Pancreas (tissue), 10 donors: ENCODE measurements around the gene TBC1D7. TPM values are rescaled to one million over a fixed set of nuclear protein-coding genes. Genes with fewer than 3 reads are reported as not detected.

Experiments used
- ATAC-seq, 4 donors: fragments of 200-7000 bp; cut with Tn5 transposase; one replicate each; pipeline versions ENCODE4 v1.8.0 to v1.9.1; 2020; ENCODE audit warnings: mild to moderate bottlenecking in 4 of 4, moderate library complexity in 4 of 4
- DNase-seq, 6 donors: peaks; one replicate each; pipeline ENCODE4 v3.0.0-alpha.2; 2020
- FAIRE-seq: peaks from 2 replicates; lab custom pipeline; 2012; peaks lifted over from hg19 to GRCh38; lab: Jason Lieb, UNC
- H3K27ac ChIP-seq, 4 donors: fragments of 200-600 bp; sonication (generic); 1 replicate in 3 of 4; 2 replicates in 1 of 4; pipeline versions ENCODE4 v1.5.0 to v1.8.0; 2020
- H3K27me3 ChIP-seq, 4 donors: fragments of 200-600 bp; one replicate each; pipeline ENCODE4 v1.8.0; 2021
- H3K36me3 ChIP-seq, 3 donors: fragments of 200-600 bp; sonication (generic) in 1 of 3; one replicate each; pipeline versions ENCODE4 v1.5.0 to v1.8.0; 2020 to 2021
- H3K4me1 ChIP-seq, 3 donors: fragments of 200-600 bp; one replicate each; pipeline ENCODE4 v1.8.0; 2021
- H3K4me3 ChIP-seq, 4 donors: fragments of 200-600 bp; sonication (generic) in 2 of 4; one replicate each; pipeline versions ENCODE4 v1.5.0 to v1.8.0; 2020 to 2021
- H3K9me3 ChIP-seq, 4 donors: fragments of 200-600 bp; one replicate each; pipeline ENCODE4 v1.8.0; 2021
- WGBS, 2 donors: extraction: QIAGEN DNeasy Blood & Tissue Kit; methylation state at CpG; one replicate each; pipeline ENCODE4 v1.1.7; 2013; 5-methylcytosine and 5-hydroxymethylcytosine counted together
- intact Hi-C, 3 donors: fragments of 100-400 bp; cut with DNase I; formaldehyde crosslinking; loops; one replicate each; pipeline versions ENCODE4 v1.11.1 to v1.14.2; 2022
- polyA plus RNA-seq, 2 donors: library from polyadenylated mRNA; stranded (reverse); fragments of 200-250 nt; gene quantifications; one replicate each; pipeline ENCODE4 v1.2.3, GENCODE V29; 2013
- total RNA-seq, 6 donors: library from RNA; stranded (reverse); fragmentation: NEBNext Ultra II Directional in 4 of 6; extraction: Animal tissue kit (Norgen Biotek cat#: 25700) in 4 of 6; gene quantifications; one replicate each; pipeline versions ENCODE4 v1.2.1 to v1.2.4, GENCODE V29; 2021 to 2023
- TF ChIP-seq, protein P1 (sequence below), 4 donors: fragments of 200-600 bp; sonication (generic) in 3 of 4; IDR thresholded peaks; one replicate each; pipeline versions ENCODE4 v1.5.0 to v1.8.0; 2021; ENCODE audit warnings: antibody characterized with exemption in 4 of 4
- donor health status: healthy with polysubstance abuse.
- donor health status: DM: no; HTN: no; CAD: no; lungs with moderate emphysema.
- donor health status: DM: no; HTN: no; CAD: no.
- donor health status: control.
- donor health status: control.
- donor health status: Bipolar disorder and iron deficiency.
- donor health status: DM: yes; HTN: yes; CAD: no.
- donor health status: DM: no; HTN: no; CAD: no.
- donor health status: DM: no; HTN: no; CAD: no.
- donor health status: DM: yes; HTN: yes; CAD: no.

Gene TBC1D7
- total and polyA plus RNA-seq, 8 donors, result 3.3 to 8.4 (median 6.7) TPM

DNA sequence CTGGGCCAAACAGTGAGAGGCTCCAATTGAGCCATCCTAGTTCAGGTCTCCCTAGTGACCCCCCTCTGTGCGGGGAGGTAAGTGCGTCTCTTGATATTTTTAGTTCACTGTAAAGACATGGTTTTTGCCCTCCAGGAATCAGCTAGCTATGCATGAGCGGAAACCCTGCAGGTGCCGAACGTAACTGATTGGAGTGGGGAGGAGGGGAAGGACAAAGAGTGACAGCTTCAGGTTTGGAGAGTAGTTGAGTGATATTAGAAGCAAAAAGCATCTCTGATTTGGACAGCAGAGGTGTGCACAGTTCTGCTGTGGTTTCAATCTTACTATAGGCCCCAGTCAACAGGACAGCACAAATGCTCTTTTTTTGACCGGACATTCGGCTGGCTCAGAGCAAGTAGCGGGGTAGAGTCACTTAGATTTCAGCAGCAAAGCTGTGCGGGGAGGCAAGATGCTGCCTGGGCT, 31.8 kb downstream of the TBC1D7 start:
- TF ChIP-seq, protein P1, sequence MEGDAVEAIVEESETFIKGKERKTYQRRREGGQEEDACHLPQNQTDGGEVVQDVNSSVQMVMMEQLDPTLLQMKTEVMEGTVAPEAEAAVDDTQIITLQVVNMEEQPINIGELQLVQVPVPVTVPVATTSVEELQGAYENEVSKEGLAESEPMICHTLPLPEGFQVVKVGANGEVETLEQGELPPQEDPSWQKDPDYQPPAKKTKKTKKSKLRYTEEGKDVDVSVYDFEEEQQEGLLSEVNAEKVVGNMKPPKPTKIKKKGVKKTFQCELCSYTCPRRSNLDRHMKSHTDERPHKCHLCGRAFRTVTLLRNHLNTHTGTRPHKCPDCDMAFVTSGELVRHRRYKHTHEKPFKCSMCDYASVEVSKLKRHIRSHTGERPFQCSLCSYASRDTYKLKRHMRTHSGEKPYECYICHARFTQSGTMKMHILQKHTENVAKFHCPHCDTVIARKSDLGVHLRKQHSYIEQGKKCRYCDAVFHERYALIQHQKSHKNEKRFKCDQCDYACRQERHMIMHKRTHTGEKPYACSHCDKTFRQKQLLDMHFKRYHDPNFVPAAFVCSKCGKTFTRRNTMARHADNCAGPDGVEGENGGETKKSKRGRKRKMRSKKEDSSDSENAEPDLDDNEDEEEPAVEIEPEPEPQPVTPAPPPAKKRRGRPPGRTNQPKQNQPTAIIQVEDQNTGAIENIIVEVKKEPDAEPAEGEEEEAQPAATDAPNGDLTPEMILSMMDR (IDR thresholded peaks at IDR 0.05), result no peak
- ATAC-seq, result no peak
- no peak overlapping the region for H3K27ac ChIP-seq
- intact Hi-C loops, result no loop called here
- WGBS, 2 donors, result 92 to 94% methylated on average over 9 of the region's 9 CpGs
- no peak for DNase-seq
- no peaks in the 10 kb centered on the region for H3K27me3 ChIP-seq
- H3K36me3 ChIP-seq, result peaks cover 0 to 11% (median 3%) of the 10 kb centered on the region in 3 donors
- no peak for FAIRE-seq
- no peaks in the 10 kb centered on the region for H3K9me3 ChIP-seq
- H3K4me1 ChIP-seq, result no peaks in the 10 kb centered on the region
- no peak overlapping the region for H3K4me3 ChIP-seq

DNA sequence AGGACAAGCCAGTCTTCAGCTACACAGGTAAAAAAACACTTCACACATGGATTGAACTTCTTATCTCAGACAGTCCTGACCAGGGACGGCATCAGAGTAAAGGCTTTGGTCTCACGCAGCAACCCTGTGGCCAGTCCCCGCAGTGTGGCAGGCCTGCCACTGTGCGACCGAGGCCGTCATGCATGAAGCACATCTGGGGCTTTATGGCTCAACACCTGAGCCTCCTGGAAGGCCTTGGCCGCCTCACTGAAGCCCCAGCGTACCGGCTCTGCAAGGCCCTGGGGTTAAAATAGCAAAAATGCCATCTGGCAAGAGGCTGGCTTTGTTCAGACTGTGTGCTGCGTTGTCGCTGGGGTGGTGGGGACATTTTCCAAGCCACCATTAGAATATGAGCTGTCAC, 32.8 kb downstream of the TBC1D7 start:
- intact Hi-C loops, result no loop called here

DNA sequence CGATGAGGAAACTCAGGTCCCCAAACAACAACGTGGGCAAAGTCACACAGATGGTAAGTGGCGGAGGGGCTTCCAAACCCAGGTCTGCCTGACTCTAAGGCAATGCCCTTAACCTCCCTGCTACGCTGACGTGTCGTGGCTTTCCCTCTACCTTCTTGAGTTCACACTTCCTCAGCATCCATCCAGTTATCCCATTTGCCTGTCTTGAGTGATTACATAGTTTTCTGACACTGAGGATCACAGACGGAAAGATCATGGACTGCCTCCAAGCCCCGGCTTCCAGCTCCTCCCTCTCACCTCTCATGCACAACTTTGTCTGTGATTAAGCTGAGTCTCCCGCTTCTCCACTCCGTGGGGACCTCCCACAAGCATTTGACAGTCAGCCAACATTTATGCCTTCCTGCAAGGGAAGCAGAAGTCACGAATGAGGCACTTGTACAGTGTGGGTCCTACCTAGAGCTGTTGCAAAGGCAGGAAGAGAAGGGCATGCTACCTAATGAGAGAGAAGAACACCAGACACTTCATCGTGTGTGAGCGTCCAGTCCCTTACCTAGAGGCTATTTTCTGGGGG, 33.8 kb downstream of the TBC1D7 start:
- ATAC-seq (no peak), FAIRE-seq (no peak), DNase-seq (no peak)
- intact Hi-C loops, result no loop called here
- peaks cover 0 to 11% (median 0%) of the 10 kb centered on the region in 3 donors for H3K36me3 ChIP-seq
- TF ChIP-seq, protein P1 (IDR thresholded peaks at IDR 0.05), result no peak
- H3K9me3 ChIP-seq, result no peaks in the 10 kb centered on the region
- H3K27me3 ChIP-seq, result no peaks in the 10 kb centered on the region
- WGBS, 2 donors, result 80% methylated on average over 13 of the region's 13 CpGs
- no peak overlapping the region for H3K27ac ChIP-seq
- no peaks in the 10 kb centered on the region for H3K4me1 ChIP-seq
- H3K4me3 ChIP-seq, result no peak overlapping the region

More for the DNA sequence above, 32.8 kb downstream of the TBC1D7 start:
- ATAC-seq, result no peak
- Histone ChIP-seq H3K4me3 (no peak overlapping the region), H3K27me3 (no peaks in the 10 kb centered on the region), H3K9me3 (no peaks in the 10 kb centered on the region), H3K27ac (no peak overlapping the region), H3K4me1 (no peaks in the 10 kb centered on the region), H3K36me3 (peaks cover 0 to 11% (median 0%) of the 10 kb centered on the region in 3 donors)
- TF ChIP-seq, protein P1 (IDR thresholded peaks at IDR 0.05), result no peak
- no peak for FAIRE-seq
- 93% methylated on average over 11 of the region's 11 CpGs for WGBS, 2 donors
- DNase-seq, result no peak

DNA sequence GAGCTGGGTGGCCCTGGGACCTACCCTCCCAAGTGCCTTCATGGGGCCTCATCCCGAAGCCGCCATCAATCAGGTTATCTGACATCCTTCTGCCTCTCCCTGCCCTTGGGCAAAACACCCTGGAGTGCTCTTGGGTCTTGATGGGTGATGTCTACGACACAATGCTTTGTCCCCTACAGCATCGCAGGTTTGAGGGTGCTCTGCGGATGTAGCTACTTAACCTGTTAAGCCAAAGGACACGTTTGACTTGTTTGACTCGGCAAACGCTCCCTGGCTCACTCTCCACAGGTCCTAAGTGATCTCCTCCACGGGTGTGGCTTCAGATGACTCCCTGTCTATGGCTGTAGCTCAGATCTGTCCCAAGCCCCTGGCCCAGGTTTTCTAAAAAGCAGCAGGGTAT, 35.6 kb downstream of the TBC1D7 start:
- Histone ChIP-seq H3K36me3 (peaks cover 0 to 11% (median 0%) of the 10 kb centered on the region in 3 donors), H3K27ac (no peak overlapping the region), H3K9me3 (no peaks in the 10 kb centered on the region), H3K4me3 (no peak overlapping the region), H3K27me3 (no peaks in the 10 kb centered on the region), H3K4me1 (no peaks in the 10 kb centered on the region)
- TF ChIP-seq, protein P1 (IDR thresholded peaks at IDR 0.05), result no peak
- 86 to 90% methylated on average over 9 of the region's 9 CpGs for WGBS, 2 donors
- FAIRE-seq, result no peak
- no peak for ATAC-seq
- intact Hi-C loops, result no loop called here
- DNase-seq, result no peak

DNA sequence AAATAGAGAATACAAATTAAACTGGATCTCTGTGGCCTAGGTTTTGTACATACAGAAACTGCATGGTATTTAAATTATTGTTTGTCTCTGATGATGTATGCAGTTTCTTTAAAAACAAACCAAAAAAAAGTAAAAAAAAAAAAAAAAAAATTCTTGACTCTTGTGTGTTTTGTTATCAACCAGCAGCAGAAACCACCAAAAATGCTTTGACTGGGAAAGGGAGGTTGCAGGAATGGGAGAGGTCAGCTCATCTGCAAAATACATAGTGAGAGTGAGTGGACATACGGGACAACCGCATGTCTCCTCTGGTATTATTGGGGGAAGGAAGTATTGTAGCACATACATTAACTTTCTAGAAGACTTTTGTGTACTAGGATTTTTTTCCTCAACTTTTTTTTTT, 38.0 kb downstream of the TBC1D7 start:
- 94 to 100% methylated on average over 2 of the region's 2 CpGs for WGBS, 2 donors
- FAIRE-seq, result no peak
- Histone ChIP-seq H3K27ac (peak overlapping the region in 1 of 4 donors; percentile 17), H3K27me3 (no peaks in the 10 kb centered on the region), H3K4me3 (no peak overlapping the region), H3K9me3 (no peaks in the 10 kb centered on the region), H3K36me3 (peaks cover 0 to 11% (median 0%) of the 10 kb centered on the region in 3 donors), H3K4me1 (no peaks in the 10 kb centered on the region)
- DNase-seq, result no peak
- intact Hi-C loops, result no loop called here
- ATAC-seq, result no peak
- TF ChIP-seq, protein P1 (IDR thresholded peaks at IDR 0.05), result no peak
